ENCODE measurements around the gene COPS7A. TPM values are rescaled to one million over a fixed set of nuclear protein-coding genes. Genes with fewer than 3 reads are reported as not detected.

The COPS7A gene
- total RNA-seq (2022; extraction: Qiagen RNA extraction; ENCODE audit: low read depth): 48.9 to 55.9 TPM (median 52.8 TPM) in 5 replicates

GRCh38 chr12:6723607-6724408 lies at the start of gene COPS7A:
TSS of gene COPS7A (plus strand) at chr12:6724046. CDS start at chr12:6724657, 611 bp downstream.

GRCh38 chr12:6688999-6689882 lies 34.6 kb upstream of the COPS7A start, which contains the start of gene ZNF384:
TSS of gene ZNF384 (minus strand) at chr12:6689375. CDS start at chr12:6679520, 9,855 bp downstream.

GRCh38 chr12:6700646-6701051 lies 23.2 kb upstream of the COPS7A start, which contains the start of gene PIANP:
TSS of gene PIANP (minus strand) at chr12:6700815. CDS start at chr12:6698061, 2,754 bp downstream.

GRCh38 chr12:6752921-6753771 lies 29.3 kb downstream of the COPS7A start, which contains the start of gene MLF2:
TSS of gene MLF2 (minus strand) at chr12:6753141. CDS start at chr12:6752334, 807 bp downstream.

GRCh38 chr12:6765634-6766581 lies 42.1 kb downstream of the COPS7A start, which contains the start of gene PTMS:
TSS of gene PTMS (plus strand) at chr12:6766363. CDS start at chr12:6766706, 343 bp downstream.

GRCh38 chr12:6772331-6772695 lies 48.5 kb downstream of the COPS7A start, which contains the start of gene LAG3:
TSS of gene LAG3 (plus strand) at chr12:6772520. CDS start at chr12:6772853, 333 bp downstream.

Other genes starting within 250 kb of the COPS7A start
- 293 to 351 TPM (median 319 TPM) in 5 replicates for gene MRPL51, start 230.8 kb upstream of the COPS7A start, total RNA-seq (2022; extraction: Qiagen RNA extraction; ENCODE audit: low read depth)
- gene NCAPD2, start 229.9 kb upstream of the COPS7A start, total RNA-seq (2022; extraction: Qiagen RNA extraction; ENCODE audit: low read depth): 49.8 to 66.2 TPM (median 58.4 TPM) in 5 replicates
- gene GAPDH, start 189.5 kb upstream of the COPS7A start, total RNA-seq (2022; extraction: Qiagen RNA extraction; ENCODE audit: low read depth): 6,831 to 9,120 TPM (median 8,658 TPM) in 5 replicates
- 1.9 to 3.4 TPM (median 2.1 TPM) in 5 replicates for gene IFFO1, start 168.0 kb upstream of the COPS7A start, total RNA-seq (2022; extraction: Qiagen RNA extraction; ENCODE audit: low read depth)
- gene NOP2, start 155.8 kb upstream of the COPS7A start, total RNA-seq (2022; extraction: Qiagen RNA extraction; ENCODE audit: low read depth): 96.4 to 107 TPM (median 104 TPM) in 5 replicates
- 64.0 to 70.4 TPM (median 64.3 TPM) in 5 replicates for gene CHD4, start 116.7 kb upstream of the COPS7A start, total RNA-seq (2022; extraction: Qiagen RNA extraction; ENCODE audit: low read depth)
- gene LPAR5, start 88.1 kb upstream of the COPS7A start, total RNA-seq (2022; extraction: Qiagen RNA extraction; ENCODE audit: low read depth): 0.55 to 0.97 TPM (median 0.65 TPM) in 5 replicates
- gene ACRBP, start 76.6 kb upstream of the COPS7A start, total RNA-seq (2022; extraction: Qiagen RNA extraction; ENCODE audit: low read depth): 0.19 to 0.24 TPM (median 0.19 TPM) in 3 of 5 replicates, not detected in the others
- gene ING4, start 60.9 kb upstream of the COPS7A start, total RNA-seq (2022; extraction: Qiagen RNA extraction; ENCODE audit: low read depth): 11.2 to 16.5 TPM (median 14.6 TPM) in 5 replicates
- 50.8 to 60.2 TPM (median 56.8 TPM) in 5 replicates for gene ZNF384, start 34.7 kb upstream of the COPS7A start, total RNA-seq (2022; extraction: Qiagen RNA extraction; ENCODE audit: low read depth)
- gene PIANP, start 23.2 kb upstream of the COPS7A start, total RNA-seq (2022; extraction: Qiagen RNA extraction; ENCODE audit: low read depth): 0.95 to 1.5 TPM (median 0.97 TPM) in 5 replicates
- gene MLF2, start 29.1 kb downstream of the COPS7A start, total RNA-seq (2022; extraction: Qiagen RNA extraction; ENCODE audit: low read depth): 261 to 319 TPM (median 311 TPM) in 5 replicates
- 593 to 907 TPM (median 774 TPM) in 5 replicates for gene PTMS, start 42.3 kb downstream of the COPS7A start, total RNA-seq (2022; extraction: Qiagen RNA extraction; ENCODE audit: low read depth)
- 0.94 to 2.1 TPM (median 1.5 TPM) in 5 replicates for gene LAG3, start 48.5 kb downstream of the COPS7A start, total RNA-seq (2022; extraction: Qiagen RNA extraction; ENCODE audit: low read depth)
- gene CD4, start 65.5 kb downstream of the COPS7A start, total RNA-seq (2022; extraction: Qiagen RNA extraction; ENCODE audit: low read depth): not detected in 5 replicates
- 0.27 to 1.1 TPM (median 0.61 TPM) in 5 replicates for gene GPR162, start 97.8 kb downstream of the COPS7A start, total RNA-seq (2022; extraction: Qiagen RNA extraction; ENCODE audit: low read depth)
- 19.6 to 28.9 TPM (median 27.4 TPM) in 5 replicates for gene P3H3, start 104.4 kb downstream of the COPS7A start, total RNA-seq (2022; extraction: Qiagen RNA extraction; ENCODE audit: low read depth)
- gene GNB3, start 116.9 kb downstream of the COPS7A start, total RNA-seq (2022; extraction: Qiagen RNA extraction; ENCODE audit: low read depth): 0.96 to 1.9 TPM (median 1.8 TPM) in 5 replicates
- gene CDCA3, start 127.2 kb downstream of the COPS7A start, total RNA-seq (2022; extraction: Qiagen RNA extraction; ENCODE audit: low read depth): 70.8 to 86.2 TPM (median 80.8 TPM) in 5 replicates
- gene USP5, start 128.1 kb downstream of the COPS7A start, total RNA-seq (2022; extraction: Qiagen RNA extraction; ENCODE audit: low read depth): 69.7 to 80.0 TPM (median 72.6 TPM) in 5 replicates
- gene TPI1, start 143.5 kb downstream of the COPS7A start, total RNA-seq (2022; extraction: Qiagen RNA extraction; ENCODE audit: low read depth): 1,472 to 1,683 TPM (median 1,669 TPM) in 5 replicates
- 30.1 to 40.4 TPM (median 37.5 TPM) in 5 replicates for gene SPSB2, start 149.3 kb downstream of the COPS7A start, total RNA-seq (2022; extraction: Qiagen RNA extraction; ENCODE audit: low read depth)
- gene LRRC23, start 180.8 kb downstream of the COPS7A start, total RNA-seq (2022; extraction: Qiagen RNA extraction; ENCODE audit: low read depth): 16.6 to 18.7 TPM (median 17.2 TPM) in 5 replicates
- 38.6 to 40.3 TPM (median 40.0 TPM) in 5 replicates for gene ENO2, start 190.5 kb downstream of the COPS7A start, total RNA-seq (2022; extraction: Qiagen RNA extraction; ENCODE audit: low read depth)
- gene ATN1, start 203.9 kb downstream of the COPS7A start, total RNA-seq (2022; extraction: Qiagen RNA extraction; ENCODE audit: low read depth): 54.4 to 77.3 TPM (median 73.9 TPM) in 5 replicates
- not detected in 5 replicates for gene RNU7-1, start 219.8 kb downstream of the COPS7A start, total RNA-seq (2022; extraction: Qiagen RNA extraction; ENCODE audit: low read depth)
- gene C12orf57, start 220.0 kb downstream of the COPS7A start, total RNA-seq (2022; extraction: Qiagen RNA extraction; ENCODE audit: low read depth): 300 to 340 TPM (median 314 TPM) in 5 replicates
- 8.6 to 14.0 TPM (median 11.0 TPM) in 5 replicates for gene PTPN6, start 227.3 kb downstream of the COPS7A start, total RNA-seq (2022; extraction: Qiagen RNA extraction; ENCODE audit: low read depth)
- 324 to 339 TPM (median 332 TPM) in 5 replicates for gene PHB2, start 246.6 kb downstream of the COPS7A start, total RNA-seq (2022; extraction: Qiagen RNA extraction; ENCODE audit: low read depth)
- gene EMG1, start 246.9 kb downstream of the COPS7A start, total RNA-seq (2022; extraction: Qiagen RNA extraction; ENCODE audit: low read depth): 63.3 to 71.8 TPM (median 66.5 TPM) in 5 replicates